GM21360 (cell line): ENCODE data around the gene PRKCD.

Experiments used
- ATAC-seq: cut with Tn5 transposase; IDR thresholded peaks from one replicate; pipeline ENCODE4 v1.9.1; 2021; ENCODE audit warnings: mild to moderate bottlenecking, moderate library complexity; ENCODE audit not compliant: unreplicated experiment

The PRKCD gene

GRCh38 chr3:53229606-53230005 is 68.6 kb downstream of the PRKCD start:
- ATAC-seq, result no peak

GRCh38 chr3:53230041-53230621 is 69.1 kb downstream of the PRKCD start:
- ATAC-seq, result no peak

GRCh38 chr3:53230789-53231188 is 69.8 kb downstream of the PRKCD start:
- no peak for ATAC-seq

GRCh38 chr3:53231532-53232511 is 70.8 kb downstream of the PRKCD start:
- no peak for ATAC-seq

GRCh38 chr3:53232641-53233377 is 71.8 kb downstream of the PRKCD start:
- ATAC-seq, result no peak

- no peak for ATAC-seq
Observed at GRCh38 chr3:53234130-53234840, 73.3 kb downstream of the PRKCD start.

GRCh38 chr3:53234841-53235232 is 73.8 kb downstream of the PRKCD start:
- ATAC-seq, result no peak

- no peak for ATAC-seq
Observed at GRCh38 chr3:53235545-53235944, 74.5 kb downstream of the PRKCD start.

GRCh38 chr3:53236112-53236841 is 75.3 kb downstream of the PRKCD start:
- ATAC-seq, result no peak

GRCh38 chr3:53238051-53238850 is 77.2 kb downstream of the PRKCD start:
- ATAC-seq, result no peak

GRCh38 chr3:53238886-53239285 is 77.9 kb downstream of the PRKCD start:
- ATAC-seq, result no peak

GRCh38 chr3:53239800-53240199 is 78.8 kb downstream of the PRKCD start:
- ATAC-seq, result no peak

GRCh38 chr3:53240989-53241972 is 80.3 kb downstream of the PRKCD start:
- ATAC-seq, result no peak

- no peak for ATAC-seq
Observed at GRCh38 chr3:53242155-53242554, 81.1 kb downstream of the PRKCD start.
